DOHH2 (cell line): ENCODE data around the gene KLK15.

Experiments used
- H3F3A ChIP-seq: fragments of 200-600 bp; sonication (generic), shearing (Covaris generic); 2 replicates; pipeline ENCODE4 v1.6.0; 2016; ENCODE audit warnings: antibody characterized with exemption, mild to moderate bottlenecking; ENCODE audit not compliant: control insufficient read depth, insufficient read depth
- H3K27ac ChIP-seq: fragments of 200-600 bp; sonication (generic); 2 replicates; pipeline ENCODE4 v1.5.1; 2014; ENCODE audit warnings: low read depth, mild to moderate bottlenecking, low read length, moderate library complexity
- H3K27me3 ChIP-seq: fragments of 200-600 bp; sonication (generic); 2 replicates; pipeline ENCODE4 v1.6.1; 2014; ENCODE audit warnings: mild to moderate bottlenecking, low read length, mixed read lengths; ENCODE audit not compliant: control insufficient read depth
- H3K36me3 ChIP-seq: fragments of 200-600 bp; sonication (generic); 2 replicates; pipeline ENCODE4 v1.6.1; 2014; ENCODE audit warnings: mild to moderate bottlenecking, low read length, moderate library complexity, mixed read lengths; ENCODE audit not compliant: control insufficient read depth
- H3K4me1 ChIP-seq: fragments of 200-600 bp; sonication (generic); 2 replicates; pipeline ENCODE4 v1.6.1; 2014; ENCODE audit warnings: mild to moderate bottlenecking, low read length, mixed read lengths; ENCODE audit not compliant: control insufficient read depth
- H3K4me2 ChIP-seq: fragments of 200-600 bp; sonication (generic); 2 replicates; pipeline ENCODE4 v1.6.0; 2014; ENCODE audit warnings: mild to moderate bottlenecking, low read length, moderate library complexity
- H3K4me3 ChIP-seq: fragments of 200-600 bp; sonication (generic); 2 replicates; pipeline ENCODE4 v1.5.1; 2014; ENCODE audit warnings: mild to moderate bottlenecking, low read length, mixed read lengths
- H3K79me2 ChIP-seq: fragments of 200-600 bp; sonication (generic); 2 replicates; pipeline ENCODE4 v1.6.1; 2014; ENCODE audit warnings: mild to moderate bottlenecking, low read length, mixed read lengths; ENCODE audit not compliant: control insufficient read depth
- H3K9me2 ChIP-seq: fragments of 200-600 bp; sonication (generic); replicated peaks from 2 replicates; pipeline ENCODE4 v1.6.1; 2014; ENCODE audit warnings: mild to moderate bottlenecking, low read length, mixed read lengths; ENCODE audit not compliant: control insufficient read depth
- H3K9me3 ChIP-seq: fragments of 200-600 bp; sonication (generic); 2 replicates; pipeline ENCODE4 v1.6.1; 2014; ENCODE audit warnings: antibody characterized with exemption, low read length, mixed read lengths; ENCODE audit not compliant: control insufficient read depth, insufficient read depth
- H4K20me1 ChIP-seq: fragments of 200-600 bp; sonication (generic); 2 replicates; pipeline ENCODE4 v1.6.0; 2014; ENCODE audit warnings: low read depth, mild to moderate bottlenecking, antibody characterized with exemption, low read length, moderate library complexity; ENCODE audit not compliant: control insufficient read depth, insufficient read depth
- CTCF ChIP-seq: fragments of 200-600 bp; sonication (generic); IDR thresholded peaks from one replicate; pipeline ENCODE4 v1.5.1; 2014; ENCODE audit warnings: antibody characterized with exemption, mild to moderate bottlenecking, low read depth, low read length; ENCODE audit not compliant: poor library complexity, severe bottlenecking
- EZH2phosphoT487 ChIP-seq: fragments of 200-600 bp; sonication (generic); IDR thresholded peaks from 2 replicates; pipeline ENCODE4 v1.6.1; 2017; ENCODE audit warnings: borderline replicate concordance, mild to moderate bottlenecking, antibody characterized with exemption, low read length, moderate library complexity, mixed read lengths

KLK15 gene

GRCh38 chr19:50835103-50835784, 1.9 kb upstream of the KLK15 start:
- Histone ChIP-seq H3K9me2 (no peaks in the 10 kb centered on the region), H3K4me1 (peaks cover 13% of the 10 kb centered on the region), H4K20me1 (no peaks in the 10 kb centered on the region), H3K36me3 (no peaks in the 10 kb centered on the region), H3K79me2 (no peaks in the 10 kb centered on the region), H3K27me3 (peaks cover 26% of the 10 kb centered on the region), H3F3A (no peaks in the 10 kb centered on the region), H3K27ac (no peak overlapping the region), H3K9me3 (no peaks in the 10 kb centered on the region), H3K4me3 (peak overlapping the region; percentile 77), H3K4me2 (peak overlapping the region; percentile 71)
- TF ChIP-seq CTCF (no peak), EZH2phosphoT487 (no peak)

GRCh38 chr19:50833802-50834167, 411 bp upstream of the KLK15 start:
- TF ChIP-seq CTCF (no peak), EZH2phosphoT487 (no peak)
- H3K79me2 ChIP-seq, result no peaks in the 10 kb centered on the region
- H3K9me3 ChIP-seq, result no peaks in the 10 kb centered on the region
- no peaks in the 10 kb centered on the region for H3K9me2 ChIP-seq
- H3K4me2 ChIP-seq, result no peak overlapping the region
- H3K36me3 ChIP-seq, result no peaks in the 10 kb centered on the region
- peaks cover 26% of the 10 kb centered on the region for H3K27me3 ChIP-seq
- H3K4me1 ChIP-seq, result peaks cover 13% of the 10 kb centered on the region
- H3K4me3 ChIP-seq, result no peak overlapping the region
- no peaks in the 10 kb centered on the region for H3F3A ChIP-seq
- no peaks in the 10 kb centered on the region for H4K20me1 ChIP-seq
- no peak overlapping the region for H3K27ac ChIP-seq

GRCh38 chr19:50832666-50833065, 708 bp downstream of the KLK15 start:
- TF ChIP-seq EZH2phosphoT487, result no peak
- no peak for TF ChIP-seq CTCF
- Histone ChIP-seq H3F3A (no peaks in the 10 kb centered on the region), H4K20me1 (no peaks in the 10 kb centered on the region), H3K27me3 (peaks cover 26% of the 10 kb centered on the region), H3K4me1 (peaks cover 13% of the 10 kb centered on the region), H3K79me2 (no peaks in the 10 kb centered on the region), H3K27ac (no peak overlapping the region), H3K9me3 (no peaks in the 10 kb centered on the region), H3K4me3 (no peak overlapping the region), H3K36me3 (no peaks in the 10 kb centered on the region), H3K9me2 (no peaks in the 10 kb centered on the region), H3K4me2 (no peak overlapping the region)

GRCh38 chr19:50831026-50831396, 2.4 kb downstream of the KLK15 start:
- H4K20me1 ChIP-seq, result no peaks in the 10 kb centered on the region
- TF ChIP-seq EZH2phosphoT487 (no peak), CTCF (no peak)
- no peak overlapping the region for H3K4me2 ChIP-seq
- H3K9me2 ChIP-seq, result no peaks in the 10 kb centered on the region
- no peaks in the 10 kb centered on the region for H3K9me3 ChIP-seq
- peaks cover 13% of the 10 kb centered on the region for H3K27me3 ChIP-seq
- H3K4me3 ChIP-seq, result no peak overlapping the region
- no peaks in the 10 kb centered on the region for H3F3A ChIP-seq
- no peak overlapping the region for H3K27ac ChIP-seq
- no peaks in the 10 kb centered on the region for H3K79me2 ChIP-seq
- no peaks in the 10 kb centered on the region for H3K36me3 ChIP-seq
- peaks cover 10% of the 10 kb centered on the region for H3K4me1 ChIP-seq
